GM18858 (cell line): ENCODE measurements around the gene DENND2A.
"Not testable (repeated sequence)": the region's sequence is repeated elsewhere in the genome, so short reads cannot be mapped to it uniquely, and the experiment has no call there.

Experiments
- ATAC-seq: cut with Tn5 transposase; IDR thresholded peaks from one replicate; pipeline ENCODE4 v1.9.1; 2021; ENCODE audit not compliant: unreplicated experiment

Gene DENND2A

DNA sequence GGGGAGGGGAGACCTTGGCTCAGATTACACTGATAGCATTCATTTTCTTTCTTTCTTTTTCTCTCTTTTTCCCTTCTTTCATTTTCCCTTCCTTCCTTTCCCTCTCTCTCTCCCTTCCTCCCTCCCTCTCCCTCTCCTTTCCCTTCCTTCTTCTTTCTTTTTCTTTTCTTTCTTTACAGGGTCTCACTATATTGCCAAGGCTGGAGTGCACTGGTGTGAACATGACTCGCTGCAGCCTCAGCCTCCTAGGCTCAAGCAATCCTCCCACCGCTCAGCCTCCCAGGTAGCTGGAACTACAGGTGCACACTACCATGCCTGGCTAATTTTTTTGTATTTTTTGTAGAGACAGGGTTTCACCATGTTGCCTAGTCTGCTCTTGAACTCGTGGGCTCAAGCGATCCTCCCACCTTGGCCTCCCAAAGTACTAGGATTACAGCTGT, 88.4 kb downstream of the DENND2A start:
- no peak for ATAC-seq

DNA sequence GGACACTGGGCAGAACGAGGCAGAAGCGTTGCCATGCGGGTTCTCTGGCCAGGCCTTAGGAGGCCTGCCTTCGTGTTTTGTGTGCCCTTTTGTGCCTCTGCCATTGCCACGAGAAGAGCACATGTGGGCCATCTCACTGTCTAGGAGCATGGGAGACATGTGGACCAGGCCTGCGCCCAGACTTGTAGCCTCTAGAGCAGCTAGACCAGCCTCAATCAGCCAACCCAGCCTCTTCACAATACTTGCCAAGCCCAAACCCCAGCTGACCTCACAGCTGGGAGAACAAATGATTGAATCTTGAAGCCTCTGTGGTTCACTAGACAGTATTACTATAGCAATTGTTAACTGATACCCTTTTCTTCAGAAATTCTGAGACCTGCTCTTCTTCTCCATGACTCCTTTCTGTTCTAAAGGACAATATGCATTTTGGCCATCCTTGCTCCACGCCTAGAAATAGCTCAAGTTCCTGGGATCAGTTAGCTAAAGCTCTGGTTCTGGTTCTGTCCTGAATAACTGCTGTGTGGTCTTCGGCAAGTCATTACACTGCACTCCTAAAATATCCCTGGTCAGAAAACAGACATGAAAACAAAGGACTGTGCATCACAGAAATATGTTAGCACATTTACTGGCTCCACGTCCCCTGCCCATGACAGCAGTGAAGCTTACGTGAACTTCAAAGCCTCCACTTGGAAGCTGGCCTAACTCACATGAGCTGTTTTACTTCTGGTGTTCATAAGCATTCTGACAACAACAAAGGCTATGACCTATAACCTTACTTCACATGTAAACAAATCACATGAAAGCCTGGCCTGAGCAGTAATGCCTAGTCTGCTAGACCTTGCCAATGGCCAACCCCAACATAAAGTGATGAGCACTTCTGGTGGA, 89.0 kb downstream of the DENND2A start:
- no peak for ATAC-seq

DNA sequence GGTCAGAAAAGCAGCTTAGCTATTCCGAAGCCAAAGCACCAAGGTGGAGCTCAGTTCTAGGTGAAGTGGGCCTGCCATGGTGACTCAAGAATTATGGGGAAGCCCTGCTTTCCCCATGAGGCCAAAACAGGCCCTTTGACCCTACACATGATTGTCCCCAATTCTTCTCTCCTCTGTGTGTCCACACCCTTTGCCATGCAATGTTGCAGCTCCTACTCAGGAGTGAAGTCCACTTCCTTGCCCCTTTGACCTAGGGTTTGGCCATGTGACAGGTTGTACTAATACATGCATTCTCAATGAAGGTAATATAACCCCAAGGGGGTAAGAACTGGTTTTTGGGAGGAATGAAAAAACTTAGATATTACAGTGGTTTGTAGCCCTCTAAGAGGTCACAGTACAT, 93.7 kb downstream of the DENND2A start:
- ATAC-seq: no peak

DNA sequence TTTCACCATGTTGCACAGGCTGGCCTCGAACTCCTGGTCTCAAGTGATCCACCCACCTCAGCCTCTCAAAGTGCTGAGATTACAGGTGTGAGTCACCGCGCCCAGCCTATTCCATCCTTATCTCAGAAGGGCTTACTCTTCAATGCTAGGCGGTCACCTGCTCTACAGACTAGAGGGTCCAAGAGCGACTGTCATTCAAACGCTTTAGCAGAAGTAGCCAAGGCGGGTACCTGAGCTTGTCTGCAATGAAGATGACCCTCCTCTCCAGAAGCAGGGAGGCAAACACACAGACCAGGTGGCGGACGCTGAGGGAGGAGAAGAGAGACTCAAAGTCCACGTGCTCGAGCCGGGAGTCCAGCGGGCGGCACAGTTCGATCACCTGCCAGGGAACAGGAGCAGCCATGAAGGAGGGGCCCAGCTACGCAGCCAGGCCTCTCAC, 96.2 kb downstream of the DENND2A start:
- ATAC-seq: no peak

DNA sequence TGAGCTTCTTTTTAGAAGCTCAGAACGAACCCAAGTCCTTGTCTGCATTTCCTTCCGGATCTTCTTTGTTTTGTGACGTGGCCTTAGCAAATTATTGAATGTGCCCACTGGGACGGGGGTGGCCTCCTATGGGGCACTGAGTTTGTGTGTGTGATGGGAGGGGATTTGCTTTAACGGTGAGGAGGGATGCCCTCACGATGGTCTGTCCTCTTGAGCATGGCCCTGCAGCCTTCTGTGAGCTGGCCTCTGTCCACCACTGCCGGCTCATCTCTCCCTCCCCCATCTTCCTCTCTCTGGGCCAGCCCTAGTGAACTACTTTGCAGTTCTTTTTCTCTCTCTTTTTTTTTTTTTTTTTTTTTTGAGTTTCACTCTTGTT, 98.4 kb downstream of the DENND2A start:
- ATAC-seq: no peak

DNA sequence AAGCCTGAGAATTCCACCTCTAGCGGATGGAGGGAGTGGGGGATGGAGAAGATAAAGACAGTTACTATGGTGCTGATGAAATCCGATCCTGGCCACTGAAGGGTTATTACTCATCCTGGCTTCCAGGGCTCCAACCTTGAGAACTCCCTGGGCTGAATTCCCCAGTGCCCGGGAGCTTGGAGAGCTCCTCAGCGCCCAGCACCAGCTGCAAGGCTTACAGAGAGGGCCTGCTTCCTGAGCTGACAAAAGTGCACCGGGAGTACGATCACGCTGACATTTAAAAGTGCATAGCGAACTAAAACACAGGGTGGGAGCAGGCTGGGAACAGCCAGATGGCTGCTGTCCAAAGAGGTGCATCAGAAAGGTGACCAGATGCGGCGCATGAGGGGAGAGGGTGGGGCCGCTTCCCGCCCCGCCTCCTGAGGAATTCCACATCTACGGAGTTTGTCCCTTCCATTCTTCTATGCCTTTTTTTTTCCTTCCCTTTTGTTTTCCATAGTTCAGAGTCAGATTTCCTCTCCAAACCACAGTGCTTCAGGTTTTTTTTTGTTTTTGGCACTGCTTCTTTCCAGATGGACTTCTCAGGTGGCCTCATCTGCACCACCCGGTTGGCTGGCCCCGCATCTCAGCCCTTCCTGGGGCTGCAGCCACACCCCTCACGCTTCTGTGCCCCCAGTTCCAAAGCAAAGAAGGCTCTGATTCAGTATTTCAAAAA, 98.9 kb downstream of the DENND2A start:
- ATAC-seq: no peak

DNA sequence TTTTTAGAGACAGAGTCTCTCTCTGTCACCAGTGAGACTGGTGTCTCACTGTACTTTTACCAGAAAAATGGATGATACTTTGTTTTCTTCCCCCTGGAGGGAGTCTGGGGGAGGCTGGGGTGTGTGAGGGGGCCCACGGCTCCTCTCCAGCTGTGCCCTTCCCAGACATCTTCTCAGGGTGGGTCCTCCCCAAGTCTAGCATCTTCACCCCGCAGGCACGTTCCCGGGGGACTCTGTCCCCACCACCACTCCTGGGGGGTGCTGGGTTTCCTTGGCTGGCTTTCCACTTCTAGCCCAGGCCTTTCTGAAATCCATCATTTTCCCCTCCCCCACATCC, 99.5 kb downstream of the DENND2A start:
- no peak for ATAC-seq

DNA sequence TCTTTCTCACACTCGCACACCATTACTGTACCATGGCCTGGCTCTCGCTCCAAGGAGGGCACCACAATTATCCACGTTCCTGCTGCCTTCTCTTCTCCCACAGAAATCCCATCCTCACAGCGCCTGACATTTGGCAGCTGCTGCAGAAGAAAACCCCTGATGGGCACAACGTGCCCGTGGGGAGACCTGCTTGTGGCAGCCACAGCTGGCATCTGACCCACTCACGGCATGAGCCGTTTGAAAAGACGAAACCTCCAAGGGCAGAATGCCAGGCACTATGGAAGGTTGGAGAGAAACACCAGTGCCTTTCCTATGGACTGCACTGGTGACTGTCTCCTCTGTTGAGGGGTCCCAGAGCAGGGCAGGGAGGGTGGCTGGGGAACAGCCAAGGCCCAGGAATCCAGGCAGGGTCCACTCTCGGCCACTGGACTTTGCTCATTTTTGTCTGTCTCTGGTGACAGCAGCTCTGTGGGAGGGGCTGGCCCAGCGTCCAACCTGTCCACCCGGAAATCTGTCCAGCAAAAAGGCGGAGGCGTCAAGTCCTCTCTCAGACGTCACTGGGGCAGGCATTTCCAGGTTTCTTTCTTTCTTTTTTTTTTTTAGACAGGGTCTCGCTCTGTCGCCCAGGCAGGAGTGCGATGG, 100.4 kb downstream of the DENND2A start:
- ATAC-seq: no peak

DNA sequence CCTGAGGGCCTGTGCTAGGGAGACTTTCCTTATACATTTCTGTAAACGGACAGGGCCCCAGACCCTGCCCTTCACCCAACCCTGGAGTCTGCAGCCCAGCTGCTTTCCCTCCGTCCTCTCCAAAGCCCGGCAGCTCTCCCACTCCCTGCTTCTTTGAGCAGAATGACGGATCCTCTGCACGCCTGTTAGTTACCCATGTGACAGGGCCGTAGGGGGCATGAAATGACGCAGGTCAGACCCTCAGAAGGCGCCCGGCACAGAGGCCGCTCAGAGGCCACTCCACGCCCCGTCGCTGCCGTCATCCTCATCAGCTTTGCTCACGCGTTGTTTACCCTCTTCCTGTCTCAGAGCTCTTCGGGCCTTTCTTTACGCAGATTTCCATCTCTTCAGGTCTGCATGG, 101.2 kb downstream of the DENND2A start:
- no peak for ATAC-seq

DNA sequence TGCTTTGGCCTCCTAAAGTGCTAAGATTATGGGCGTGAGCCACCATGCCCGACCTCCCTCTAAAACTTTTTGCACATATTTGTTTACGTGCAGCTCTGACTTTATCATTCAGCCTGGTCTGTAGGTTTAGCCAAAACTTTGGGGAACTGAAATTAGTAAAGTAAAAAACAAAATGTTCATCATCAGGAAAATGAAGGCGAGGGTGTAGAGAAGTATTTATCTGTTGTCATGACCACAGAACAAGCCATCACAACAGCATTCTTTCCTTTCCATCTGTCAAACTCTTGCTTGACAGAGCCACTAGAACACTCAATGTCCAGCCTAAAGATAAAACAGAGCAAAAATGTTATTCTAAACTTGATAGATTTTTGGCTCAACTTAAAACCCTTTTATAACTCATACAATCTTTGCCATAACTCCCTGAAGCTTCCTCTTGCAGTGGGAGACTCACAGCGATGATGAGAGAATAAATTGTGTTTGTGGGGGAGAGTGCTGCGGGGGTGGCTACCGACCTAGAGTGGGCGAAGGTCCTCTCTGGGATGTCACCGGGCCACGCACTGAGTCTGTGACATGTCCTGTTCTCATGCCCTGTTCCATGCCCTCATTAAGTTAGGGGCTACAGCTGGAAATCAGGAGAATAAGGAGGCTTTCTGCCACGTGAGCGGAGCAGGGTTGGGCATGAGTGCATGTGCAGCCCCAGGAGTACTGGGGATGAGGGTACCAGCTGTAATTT, 102.7 kb downstream of the DENND2A start:
- no peak for ATAC-seq

DNA sequence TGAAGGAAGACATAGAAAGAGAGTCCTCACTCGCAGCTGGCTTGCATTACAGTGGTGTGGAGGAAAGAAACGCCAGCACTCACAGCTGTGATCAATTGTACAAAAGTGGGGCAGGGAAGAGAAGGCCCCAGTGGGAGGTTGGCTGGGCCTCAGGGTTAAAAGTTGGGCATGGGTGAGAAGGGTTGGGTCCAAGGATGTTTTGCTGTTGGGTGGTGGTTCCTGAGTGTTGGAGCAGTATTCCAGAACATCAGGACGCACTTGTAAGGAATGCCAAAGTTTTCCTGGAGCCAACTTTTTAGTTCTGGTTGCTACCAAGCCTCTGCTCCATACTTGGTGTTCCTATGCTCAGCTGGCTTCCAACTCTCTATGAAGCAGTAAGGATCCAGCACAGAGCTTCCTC, 105.9 kb downstream of the DENND2A start:
- no peak for ATAC-seq

DNA sequence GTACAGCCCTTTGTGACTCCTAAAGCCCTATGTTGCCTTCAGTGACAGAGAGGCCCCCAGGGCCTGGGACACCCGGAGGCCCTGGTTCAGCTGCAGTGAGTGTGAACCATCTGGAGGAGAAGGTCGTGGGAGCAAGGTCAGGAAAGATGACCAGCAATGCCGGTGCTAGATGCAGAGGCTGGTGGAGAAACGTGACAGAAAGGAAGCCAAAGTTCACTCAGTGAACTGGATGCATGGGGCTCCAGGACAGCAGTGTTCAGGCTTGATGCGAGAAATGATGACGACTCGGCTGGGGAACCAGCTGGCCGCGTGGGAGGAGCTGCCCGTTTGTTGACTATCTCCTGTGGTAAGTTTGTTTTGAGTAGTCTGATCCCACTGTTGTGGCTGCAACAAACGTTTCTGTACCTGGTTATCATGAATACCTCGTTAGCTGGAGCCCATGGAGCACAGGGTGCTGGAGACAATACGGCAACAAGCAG, 107.2 kb downstream of the DENND2A start:
- ATAC-seq: no peak

DNA sequence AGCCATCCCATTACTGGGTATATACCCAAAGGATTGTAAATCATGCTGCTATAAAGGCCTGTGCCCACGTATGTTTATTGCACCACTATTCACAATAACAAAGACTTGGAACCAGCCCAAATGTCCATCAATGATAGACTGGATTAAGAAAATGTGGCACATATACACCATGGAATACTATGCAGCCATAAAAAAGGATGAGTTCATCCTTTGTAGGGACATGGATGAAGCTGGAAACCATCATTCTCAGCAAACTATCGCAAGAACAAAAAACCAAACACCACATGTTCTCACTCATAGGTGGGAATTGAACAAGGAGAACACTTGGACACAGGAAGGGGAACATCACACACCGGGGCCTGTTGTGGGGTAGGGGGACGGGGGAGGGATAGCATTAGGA, 111.2 kb downstream of the DENND2A start:
- not testable (repeated sequence) for ATAC-seq

DNA sequence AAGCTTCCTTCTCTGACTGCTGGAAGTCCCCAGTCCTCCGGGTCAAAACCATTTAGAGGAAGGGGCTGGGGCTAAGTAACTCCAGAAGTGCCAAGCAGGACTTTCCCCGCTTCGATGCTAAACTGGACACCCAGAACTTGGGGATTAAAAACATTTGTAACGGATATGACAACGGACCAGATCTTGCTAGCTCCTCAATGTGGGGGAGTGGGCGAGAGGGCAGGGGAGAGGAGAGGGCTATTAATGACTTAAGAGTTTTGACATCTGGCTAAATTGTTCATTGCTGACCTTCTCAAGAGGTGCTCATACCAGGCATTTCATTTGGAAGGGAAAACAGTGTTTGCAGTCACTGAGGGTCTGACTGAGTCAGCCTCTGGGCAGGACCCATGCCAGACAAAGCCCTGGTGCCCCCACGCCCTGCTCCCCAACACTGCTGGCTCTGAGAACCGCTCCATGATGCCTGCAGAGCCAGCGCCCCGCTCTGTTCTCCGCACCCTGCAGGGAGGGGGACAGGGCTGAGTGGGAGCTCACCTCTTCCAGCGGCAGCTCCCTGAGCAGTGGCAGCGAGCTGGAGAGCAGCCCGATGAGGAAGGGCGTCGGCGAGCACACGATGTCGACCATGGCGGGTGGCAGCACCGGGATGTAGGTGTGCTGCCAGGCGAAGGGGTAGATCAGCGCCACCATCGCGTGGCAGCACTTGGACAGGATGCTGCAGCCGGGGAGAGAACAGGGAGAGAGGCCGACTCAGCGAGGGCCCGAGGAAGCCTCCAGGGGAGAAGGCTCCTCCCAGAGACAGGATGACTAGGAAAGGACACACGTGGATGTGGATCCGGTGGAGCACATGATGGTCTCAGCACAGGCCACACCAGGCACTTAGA, 113.6 kb downstream of the DENND2A start:
- ATAC-seq: no peak

DNA sequence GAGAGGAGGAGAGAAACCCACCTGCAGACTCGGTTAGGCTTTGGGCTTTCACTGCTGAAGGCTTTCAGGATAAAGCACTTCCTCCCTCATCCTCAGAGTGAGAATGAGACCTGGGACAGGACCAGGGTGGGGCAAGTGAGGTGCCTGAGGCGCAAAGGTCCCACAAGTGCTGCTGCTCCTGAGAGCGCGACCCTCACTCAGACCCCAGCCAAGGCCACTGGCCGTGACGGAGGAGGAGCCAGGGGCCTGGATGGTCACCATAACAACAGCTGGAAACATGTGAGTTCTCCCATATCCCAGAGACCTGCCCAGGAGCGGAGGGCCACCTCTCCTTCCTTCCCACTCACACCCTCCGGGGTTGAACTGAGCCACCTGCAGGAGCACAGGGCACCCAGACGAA, 114.4 kb downstream of the DENND2A start:
- no peak for ATAC-seq

DNA sequence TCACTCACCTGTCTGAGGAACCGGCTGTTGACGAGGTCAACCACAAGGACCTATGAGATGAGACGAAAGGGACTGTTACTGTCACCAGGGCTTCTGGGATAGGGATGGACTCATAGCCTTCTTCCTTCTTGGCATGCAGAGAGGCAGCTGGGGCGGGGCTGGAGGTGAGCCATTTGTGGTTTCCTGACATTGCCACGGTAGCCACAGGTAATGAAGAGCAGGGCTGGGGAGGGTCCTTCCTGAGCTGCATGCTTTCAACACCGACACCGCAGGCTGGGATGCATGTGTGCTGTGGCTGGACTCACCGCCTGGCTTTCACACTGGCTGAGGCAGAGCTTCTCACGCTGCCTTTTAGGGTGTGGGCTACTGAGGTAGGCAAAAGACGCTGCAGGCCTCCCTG, 114.9 kb downstream of the DENND2A start:
- ATAC-seq: no peak

DNA sequence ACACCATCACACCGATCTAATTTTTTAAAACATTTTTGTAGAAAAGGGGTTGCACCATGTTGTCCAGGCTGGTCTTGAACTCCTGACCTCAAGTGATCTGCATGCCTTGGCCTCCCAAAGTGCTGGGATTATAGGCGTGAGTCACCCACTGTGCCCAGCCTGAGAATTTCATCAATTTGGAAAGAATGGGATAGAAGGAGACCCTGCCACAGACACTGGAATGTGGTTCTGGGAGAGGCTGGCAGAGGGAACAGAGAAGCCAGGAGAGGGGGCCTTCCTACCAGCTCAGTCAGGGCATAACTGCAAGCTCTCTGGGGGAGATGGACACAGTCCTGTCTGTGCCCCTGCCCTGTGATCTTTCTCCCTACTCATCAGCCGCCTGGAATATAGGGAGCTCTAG, 119.2 kb downstream of the DENND2A start:
- no peak for ATAC-seq

DNA sequence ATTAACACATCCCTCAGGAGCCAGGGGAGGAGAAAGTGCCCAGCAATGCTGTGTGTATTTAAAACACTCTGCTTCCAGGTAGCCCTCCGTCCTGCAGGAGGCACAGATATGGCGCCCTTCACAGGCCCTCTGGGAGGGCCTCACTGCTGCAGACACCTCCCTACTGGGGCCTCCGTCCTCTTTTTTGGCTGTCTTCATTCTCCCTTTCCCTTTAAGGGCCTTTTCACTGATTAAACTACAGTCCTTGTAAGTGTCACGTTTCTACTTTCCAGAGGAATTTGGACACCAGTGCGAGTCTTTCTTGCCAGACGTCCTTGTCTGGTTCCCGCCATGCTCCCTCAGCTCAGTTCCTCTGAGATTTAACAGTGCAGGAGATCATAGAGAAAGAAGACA, 121.6 kb downstream of the DENND2A start:
- ATAC-seq: no peak

DNA sequence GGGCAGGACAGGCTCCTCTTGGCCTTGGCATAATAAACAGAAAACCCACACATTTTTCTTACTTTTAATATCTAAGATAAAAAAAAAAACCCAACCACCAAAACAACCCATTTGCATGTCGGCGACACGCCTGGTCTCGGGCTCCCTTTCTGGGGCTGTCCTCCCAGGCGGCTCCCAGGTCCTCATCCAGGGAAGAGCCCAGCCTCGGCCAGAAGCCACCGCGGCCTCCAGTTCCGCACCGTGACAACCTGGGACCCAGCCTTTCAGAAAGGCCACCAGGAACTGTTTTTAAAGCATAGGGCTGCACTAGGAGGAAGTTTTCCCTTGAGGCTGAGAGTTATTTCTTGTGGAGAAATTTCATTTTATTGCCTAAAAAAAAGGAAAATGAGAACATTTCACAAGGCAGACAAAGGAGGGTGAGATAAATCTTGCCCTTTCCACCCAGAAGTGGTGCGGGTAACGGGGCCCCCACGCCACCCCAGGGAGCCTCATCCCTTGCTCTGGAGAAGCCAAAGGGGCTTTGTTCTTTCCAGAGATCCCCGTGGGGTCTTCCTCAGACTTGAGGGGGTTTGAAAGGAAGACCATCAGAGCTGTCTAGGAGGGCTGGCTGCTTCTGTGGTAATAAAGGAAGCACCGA, 122.1 kb downstream of the DENND2A start:
- ATAC-seq: no peak
